ENCODE measurements around the gene STARD13.

The STARD13 gene

GRCh38 chr13:33134213-33134612, 151.3 kb downstream of the STARD13 start:
- DNase-seq, result no peak

DNA sequence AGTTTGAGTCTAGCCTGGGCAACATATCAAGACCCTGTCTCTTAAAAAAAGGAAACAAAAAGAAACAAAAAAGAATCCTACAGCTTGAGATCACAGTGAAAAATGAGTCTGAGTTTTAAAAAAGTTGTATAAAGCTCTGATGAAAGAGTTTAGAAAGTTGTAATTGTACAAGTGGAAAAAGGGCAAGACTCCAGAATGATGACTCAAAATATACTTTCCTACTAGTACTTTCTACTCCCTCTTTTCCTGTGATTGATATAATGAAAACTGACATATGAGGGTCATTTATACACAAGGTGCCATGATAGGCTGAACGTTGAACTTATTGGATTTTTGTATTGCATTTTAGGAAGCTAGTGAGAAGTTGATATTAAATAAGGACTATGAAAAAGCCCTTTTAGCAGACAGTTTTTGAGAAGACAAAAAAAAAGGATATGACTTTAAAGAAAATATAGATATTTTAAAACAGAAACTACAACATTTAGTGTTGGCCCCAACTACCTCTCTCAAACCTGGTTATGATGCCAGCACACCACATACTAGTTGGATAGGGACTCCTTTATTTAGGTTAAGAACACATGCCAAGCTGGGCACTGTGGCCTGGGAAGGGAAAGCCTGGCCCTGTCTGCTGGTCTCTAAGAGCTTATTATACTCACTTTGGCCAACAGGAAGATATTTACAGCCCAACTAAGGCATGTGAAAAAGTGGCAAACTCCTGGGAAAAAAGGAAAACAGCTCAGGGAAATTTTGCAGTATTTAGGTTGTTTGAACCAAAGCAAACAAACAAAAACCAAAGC, 152.7 kb downstream of the STARD13 start:
- no peak for DNase-seq

DNA sequence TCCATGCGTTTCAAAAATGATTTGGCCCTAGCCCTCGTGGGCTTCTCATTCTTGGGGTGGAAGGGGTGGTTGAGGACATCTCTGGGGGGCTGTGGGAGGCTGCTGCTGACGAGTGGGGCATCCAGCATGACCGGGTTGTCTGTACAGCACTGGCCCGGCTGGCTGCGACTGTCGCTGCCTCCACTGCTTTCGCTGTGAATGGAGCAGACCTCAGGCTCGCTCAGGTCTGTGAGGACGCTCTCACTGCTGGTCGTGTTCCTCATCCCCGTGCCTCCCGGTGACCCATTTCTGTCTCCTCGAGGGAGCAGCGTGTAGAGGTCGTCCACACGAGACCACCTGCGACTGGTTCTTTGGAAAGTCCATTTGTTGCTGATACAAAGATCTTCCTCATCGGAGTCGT, 155.7 kb downstream of the STARD13 start:
- DNase-seq, result no peak

- no peak for DNase-seq
Observed at GRCh38 chr13:33129094-33129832, 156.3 kb downstream of the STARD13 start.

GRCh38 chr13:33128134-33128533, 157.4 kb downstream of the STARD13 start:
- DNase-seq, result no peak

DNA sequence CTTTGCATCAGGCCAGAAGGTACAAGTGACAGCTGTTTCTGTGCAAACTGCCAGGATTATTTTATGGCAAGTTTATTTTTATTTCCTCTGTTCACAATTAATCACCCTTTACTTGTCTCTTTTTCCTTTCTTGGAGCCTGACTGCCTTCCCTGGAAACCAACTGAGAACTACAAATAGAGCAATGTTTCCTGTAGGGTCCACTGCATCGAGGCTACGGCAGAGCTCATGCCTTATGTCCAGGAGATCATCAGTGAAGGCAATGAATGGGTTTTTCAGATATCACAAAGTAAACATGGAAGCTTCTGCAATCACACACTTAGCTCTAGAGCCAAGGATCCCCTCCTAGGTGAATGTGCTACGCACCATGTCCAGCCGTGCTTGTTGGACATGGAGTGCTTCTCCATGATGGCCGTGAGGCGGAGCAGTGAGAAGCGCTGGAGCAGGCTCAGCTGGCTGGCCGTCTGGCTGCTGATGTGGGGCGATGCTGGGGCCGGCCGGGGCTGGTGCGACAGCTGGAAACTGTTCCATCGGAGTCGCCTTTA, 158.5 kb downstream of the STARD13 start:
- no peak for DNase-seq

DNA sequence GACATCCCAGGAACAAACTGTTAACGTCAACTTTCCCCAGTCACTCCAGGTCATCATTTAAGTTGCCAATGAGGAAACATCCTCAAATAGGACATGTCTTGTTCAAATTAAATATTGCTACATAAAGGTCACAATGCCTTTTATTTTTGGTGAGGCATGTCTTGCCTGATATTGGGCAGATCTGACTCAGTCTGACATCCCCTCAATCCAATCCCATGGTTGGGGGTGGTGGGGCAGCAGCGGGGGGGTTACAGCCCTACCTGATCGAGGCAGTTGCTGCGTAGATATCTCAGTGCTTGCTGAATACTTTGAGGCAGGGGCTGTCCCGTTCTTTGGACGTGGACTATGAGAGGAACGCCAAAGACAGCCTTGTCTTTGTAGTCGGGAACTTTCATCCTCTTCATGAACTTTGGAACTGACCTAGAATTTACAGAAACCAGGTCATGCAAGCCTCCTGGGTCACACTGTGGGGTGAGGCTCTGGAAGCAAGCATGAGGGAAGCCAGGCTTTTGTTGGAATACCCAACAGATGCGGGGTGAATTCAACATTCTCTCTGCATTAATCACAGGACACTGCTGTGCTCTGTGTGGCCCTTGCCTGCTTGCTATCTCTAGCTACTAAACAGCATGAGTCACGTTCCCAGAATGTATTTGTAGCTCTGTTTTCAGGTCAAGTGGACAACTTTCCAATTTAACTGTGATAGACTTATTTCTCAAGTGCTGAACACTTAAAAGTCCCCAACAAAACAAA, 159.6 kb downstream of the STARD13 start:
- DNase-seq, result no peak

DNA sequence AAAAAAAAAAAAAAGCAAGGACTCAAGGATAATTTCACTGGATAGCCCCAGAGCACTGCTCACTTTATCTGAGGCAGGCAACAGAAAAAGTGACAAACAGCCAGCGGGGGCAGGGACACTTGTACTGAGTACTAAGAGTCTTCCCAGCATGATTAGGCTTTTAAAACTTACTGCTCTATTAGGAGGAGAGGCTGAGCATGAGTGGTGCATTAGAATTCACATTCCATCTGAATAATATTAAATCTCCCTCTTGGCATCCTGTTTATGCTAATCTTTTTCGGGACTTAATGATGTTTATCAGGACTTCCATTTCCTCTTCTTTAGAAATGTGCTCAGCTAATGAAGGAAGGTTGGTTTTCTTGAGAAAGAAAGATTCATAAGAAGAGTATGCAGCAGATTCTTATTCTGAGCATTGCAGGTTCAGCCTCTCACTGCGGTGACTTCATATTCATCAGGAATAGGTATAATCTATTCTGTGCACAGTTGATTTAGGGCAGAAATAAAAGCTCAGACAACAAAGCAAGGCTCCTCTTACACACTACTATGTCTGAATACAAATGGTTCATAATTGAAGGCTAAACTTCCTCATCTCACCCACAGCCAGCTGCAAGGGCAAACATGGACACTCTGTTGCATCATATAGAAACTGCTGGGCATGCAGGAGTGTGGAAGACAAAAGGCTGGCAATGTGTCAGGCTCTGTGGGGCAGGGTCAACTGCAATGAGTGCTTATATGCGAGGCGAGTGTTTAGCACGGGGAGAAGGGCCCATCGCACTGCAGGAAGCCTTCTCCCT, 162.3 kb downstream of the STARD13 start:
- DNase-seq, result peak; percentile 46

DNA sequence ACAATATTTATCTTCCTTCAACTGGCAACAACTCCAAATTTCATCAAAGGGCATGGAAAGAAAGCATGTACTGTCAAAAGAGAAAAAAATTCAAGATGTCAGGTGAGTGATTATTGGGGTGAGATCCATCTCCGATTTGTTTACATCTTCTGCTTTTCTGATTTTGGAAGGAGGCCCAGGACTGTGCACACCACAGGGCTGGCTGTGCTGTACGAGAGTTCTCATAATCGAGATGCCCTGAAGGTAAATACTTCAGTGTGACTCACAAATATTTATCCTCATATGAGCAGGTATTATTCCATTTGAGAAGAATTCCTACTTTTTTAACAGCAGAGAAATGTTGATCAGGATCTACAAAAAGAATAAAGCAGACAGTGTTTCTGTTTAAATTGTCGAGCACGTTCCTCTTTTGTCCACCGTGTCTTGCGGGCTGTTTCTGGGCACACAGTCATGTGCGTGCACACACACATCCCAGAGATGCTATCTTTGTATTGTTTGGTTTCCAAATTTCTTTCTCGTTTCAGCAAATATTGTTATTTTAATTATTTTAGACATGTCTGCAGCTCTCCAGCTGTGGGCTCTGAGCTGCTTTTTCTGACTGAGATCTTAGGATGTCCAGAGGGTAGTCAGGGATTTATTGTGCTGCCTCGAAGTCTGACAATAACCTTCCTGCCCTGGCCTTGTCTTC, 165.6 kb downstream of the STARD13 start:
- no peak for DNase-seq

DNA sequence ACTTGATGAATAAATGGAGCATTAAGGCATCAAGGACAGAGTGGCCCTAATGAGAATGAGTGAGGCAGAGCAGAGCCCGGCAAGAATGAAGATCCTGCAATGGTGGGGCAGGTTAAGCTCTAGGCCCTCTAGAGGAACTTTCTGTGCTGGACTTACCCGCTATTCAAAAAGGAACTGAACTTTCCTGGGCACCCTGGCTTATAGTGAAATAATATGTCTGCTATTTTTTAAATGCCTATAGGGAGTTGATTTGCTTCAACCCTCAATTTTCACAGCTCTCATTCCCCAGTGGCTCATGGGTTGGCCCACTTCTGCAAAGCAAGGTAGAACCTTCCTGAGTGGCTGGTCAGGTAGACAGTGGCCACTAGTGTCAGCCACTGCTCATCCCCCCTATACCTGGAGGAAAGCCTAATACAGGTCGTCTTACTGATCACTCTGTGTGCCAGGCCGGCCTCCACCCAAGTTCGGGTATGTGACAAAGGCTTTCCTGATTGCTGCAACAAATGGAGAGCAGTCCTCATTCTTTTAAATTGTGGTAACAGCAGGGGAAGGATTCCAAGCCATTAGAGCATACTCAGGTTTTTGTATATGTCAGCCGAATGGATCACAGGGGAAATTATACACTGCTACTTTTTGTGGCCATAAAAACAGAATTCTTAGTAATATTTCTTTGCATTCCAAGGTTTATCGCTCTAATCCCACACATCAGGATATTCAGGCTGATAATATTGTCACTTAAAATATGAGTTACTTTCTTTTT, 166.4 kb downstream of the STARD13 start:
- no peak for DNase-seq

DNA sequence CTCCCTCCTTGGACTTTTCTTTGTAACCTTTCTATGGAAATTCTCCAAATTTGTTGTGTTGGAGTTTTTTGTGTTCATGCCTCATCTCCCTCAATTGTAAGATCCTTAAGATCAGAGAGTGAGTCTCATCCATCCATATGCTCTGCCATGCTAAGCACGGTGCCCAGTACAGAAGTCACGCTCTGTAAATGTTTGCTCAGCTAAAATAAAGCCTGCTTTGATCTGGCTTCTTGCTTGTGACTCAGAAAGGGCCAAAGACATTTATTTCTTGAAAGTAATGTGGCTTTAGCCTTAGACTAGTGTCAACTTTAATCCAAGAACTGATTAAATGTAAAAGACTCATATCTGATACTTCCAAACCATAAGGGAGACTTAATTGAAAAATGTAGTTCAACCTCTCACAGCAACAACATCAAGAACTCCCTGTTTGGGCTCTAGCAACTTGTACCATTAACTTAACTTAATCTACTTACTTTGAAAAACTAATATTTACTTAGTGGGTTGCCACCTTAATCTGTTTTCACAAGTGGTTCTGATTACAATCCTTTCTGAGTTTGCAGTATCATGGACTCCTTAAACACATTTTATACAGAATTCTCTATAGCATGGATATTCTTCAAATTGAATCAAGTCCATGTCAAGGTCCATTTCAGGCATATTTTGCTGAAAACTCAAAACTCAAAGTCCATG, 169.1 kb downstream of the STARD13 start:
- DNase-seq, result no peak

DNA sequence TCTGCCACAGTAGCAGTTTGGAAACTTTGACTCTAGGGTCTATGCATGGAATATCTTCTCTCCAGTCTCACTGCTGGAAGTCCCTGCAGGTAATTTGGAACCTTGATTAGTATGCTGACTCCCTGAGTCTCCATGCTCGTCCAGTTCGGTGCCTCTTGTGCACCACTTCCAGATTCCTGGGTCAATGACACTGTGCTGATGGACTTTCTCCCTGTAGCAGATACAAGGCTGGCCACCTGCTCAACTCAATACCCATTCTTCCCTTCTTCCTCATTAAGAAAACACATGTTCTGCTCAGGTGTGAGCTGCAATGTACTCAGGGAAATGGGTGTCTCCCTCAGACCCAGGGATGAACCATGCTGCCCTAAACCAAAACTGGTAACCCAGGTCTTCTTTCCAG, 170.3 kb downstream of the STARD13 start:
- DNase-seq, result no peak

DNA sequence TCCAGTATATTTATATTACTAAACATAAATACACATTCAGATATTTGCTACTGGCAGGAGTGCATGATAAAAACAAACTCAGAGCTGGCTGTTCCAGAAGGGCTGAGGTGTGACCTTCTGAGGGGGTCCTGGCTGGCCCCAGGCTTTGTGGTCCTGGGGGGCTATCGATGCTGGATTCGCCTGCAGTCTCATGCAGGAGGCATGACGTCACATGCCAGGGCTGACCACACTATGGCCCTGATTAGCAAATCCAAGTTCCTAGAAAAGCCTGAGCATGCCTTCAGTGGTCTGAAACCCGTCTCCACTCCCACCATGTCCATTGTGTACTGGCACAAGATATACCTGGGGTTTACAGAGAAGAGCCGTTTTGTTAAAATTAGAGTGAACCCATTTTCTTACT, 171.4 kb downstream of the STARD13 start:
- DNase-seq, result no peak

- DNase-seq, result no peak
Observed at GRCh38 chr13:33112766-33113165, 172.8 kb downstream of the STARD13 start.

GRCh38 chr13:33111414-33112110, 174.0 kb downstream of the STARD13 start:
- DNase-seq, result no peak

DNA sequence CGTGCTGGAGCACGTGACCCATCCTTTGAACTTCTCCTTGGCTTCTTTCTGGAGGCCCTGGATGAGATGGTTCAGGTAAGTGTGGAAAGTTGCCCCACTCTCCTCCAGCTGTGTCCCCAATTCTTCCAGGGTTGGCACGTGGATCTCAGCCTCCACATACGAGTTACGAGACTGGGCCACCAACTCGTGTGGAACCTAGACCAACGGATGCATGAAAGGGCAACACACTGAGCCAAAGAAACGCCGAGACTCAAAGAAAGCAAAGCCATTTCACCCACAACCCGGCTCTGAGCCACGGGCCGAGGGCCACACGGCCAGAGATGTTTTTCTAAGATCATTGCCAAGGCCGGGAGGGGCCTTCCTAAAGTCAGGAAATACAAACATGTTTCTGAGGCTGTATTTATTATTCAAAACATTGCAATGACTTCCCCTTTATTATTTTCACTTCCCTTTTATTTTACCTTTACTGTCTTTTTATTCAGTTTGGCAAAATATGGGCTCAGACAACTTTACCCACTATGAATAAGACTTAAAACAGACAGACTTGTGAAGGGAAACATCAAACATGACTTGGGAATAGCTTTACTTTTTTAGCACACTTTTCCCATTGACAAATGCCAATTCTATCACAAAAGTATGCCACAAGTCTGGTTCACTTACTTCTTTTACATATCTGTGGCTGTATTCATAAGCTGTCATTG, 174.7 kb downstream of the STARD13 start:
- DNase-seq, result no peak

DNA sequence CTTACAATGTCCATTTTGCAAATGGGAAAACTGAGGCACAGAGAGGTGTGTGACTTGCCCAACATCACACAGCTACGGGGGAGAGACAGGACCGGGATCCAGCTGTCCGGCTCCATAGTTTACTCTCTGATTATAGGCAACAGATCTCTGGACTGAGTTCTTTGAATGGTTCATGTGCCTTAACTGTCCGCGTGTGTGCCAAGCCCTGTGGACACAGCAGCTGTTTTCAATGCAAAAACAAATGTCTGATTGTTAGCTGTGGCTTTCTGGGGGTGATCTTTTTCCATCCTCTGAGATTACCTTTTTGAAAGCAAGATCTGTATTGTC, 175.2 kb downstream of the STARD13 start:
- no peak for DNase-seq

- DNase-seq, result no peak
Observed at GRCh38 chr13:33109801-33110200, 175.8 kb downstream of the STARD13 start.

DNA sequence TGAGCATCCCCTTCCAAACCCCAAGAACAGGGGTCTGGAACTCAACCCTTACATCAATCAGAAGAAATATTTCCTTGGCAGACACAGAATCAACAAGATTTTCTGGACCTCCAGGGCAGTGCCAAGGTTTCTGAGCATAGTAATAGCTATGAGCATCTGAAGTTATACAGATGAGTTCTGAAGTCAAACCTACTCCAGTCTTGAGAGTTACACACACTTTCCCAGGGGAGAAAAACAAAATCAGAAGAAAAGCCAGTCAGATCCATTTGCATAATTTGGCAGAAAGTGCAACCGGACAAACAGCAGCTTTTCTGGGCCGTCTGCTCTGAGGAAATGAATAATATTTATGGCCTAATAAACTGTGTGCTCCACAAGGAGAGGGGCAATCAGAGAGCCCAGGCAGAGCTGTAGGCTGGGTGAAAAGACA, 176.3 kb downstream of the STARD13 start:
- no peak for DNase-seq

Data from NCI-H2107 (cell line).